H1 (cell line): Measurements from ENCODE around the gene IRF9. TPM values are rescaled to one million over a fixed set of nuclear protein-coding genes. Genes with fewer than 3 reads are reported as not detected.

ENCODE experiments used
- CTCF ChIA-PET: fragments of 300-600 bp; sonication (Branson Sonifier 250); formaldehyde crosslinking; loops from one replicate; lab custom pipeline; 2021; ENCODE audit not compliant: partially characterized antibody; lab: Charles Lee
- POLR2A ChIA-PET: fragments of 300-600 bp; sonication (Branson Sonifier 250); formaldehyde crosslinking; loops from one replicate; lab custom pipeline; 2021; ENCODE audit warnings: inconsistent platforms; ENCODE audit not compliant: partially characterized antibody; lab: Charles Lee
- DNase-seq, 2 experiments: peaks; one replicate each; pipeline versions ENCODE4 v3.0.0 to v3.0.0-alpha.2; 2010 to 2022; ENCODE audit warnings: low spot score in 2 of 2, low read depth in 1 of 2, mixed read lengths in 1 of 2
- FAIRE-seq: peaks from 2 replicates; lab custom pipeline; 2011; peaks lifted over from hg19 to GRCh38; lab: Jason Lieb, UNC
- H2AFZ ChIP-seq: 2 replicates; pipeline ENCODE4 v1.8.1; 2012; ENCODE audit warnings: low read length, inconsistent platforms
- H2AK5ac ChIP-seq: 2 replicates; pipeline ENCODE4 v1.6.1; 2013; ENCODE audit warnings: low read depth, low read length
- H2BK120ac ChIP-seq: replicated peaks from 2 replicates; pipeline ENCODE3; 2013; ENCODE audit warnings: low read depth, low read length, inconsistent platforms
- H2BK12ac ChIP-seq: 2 replicates; pipeline ENCODE4 v1.6.1; 2013; ENCODE audit warnings: low read depth, low read length
- H2BK15ac ChIP-seq: 2 replicates; pipeline ENCODE4 v1.6.1; 2013; ENCODE audit warnings: low read length
- H2BK20ac ChIP-seq: 2 replicates; pipeline ENCODE4 v1.6.1; 2013; ENCODE audit warnings: low read length
- H2BK5ac ChIP-seq: 2 replicates; pipeline ENCODE4 v1.6.1; 2013; ENCODE audit warnings: low read depth, low read length
- H3K14ac ChIP-seq: 2 replicates; pipeline ENCODE4 v1.6.1; 2013; ENCODE audit warnings: inconsistent platforms; ENCODE audit not compliant: insufficient read length
- H3K18ac ChIP-seq: 2 replicates; pipeline ENCODE4 v1.6.1; 2013; ENCODE audit warnings: low read length; ENCODE audit errors: extremely low read depth
- H3K23ac ChIP-seq: 2 replicates; pipeline ENCODE4 v1.6.1; 2013; ENCODE audit warnings: inconsistent platforms; ENCODE audit not compliant: insufficient read length
- H3K23me2 ChIP-seq: 2 replicates; pipeline ENCODE4 v1.6.1; 2013; ENCODE audit warnings: low read depth, low read length
- H3K27ac ChIP-seq: 2 replicates; pipeline ENCODE4 v1.6.1; 2011; ENCODE audit warnings: low read depth, low read length, inconsistent platforms
- H3K27me3 ChIP-seq, 4 experiments: replicated peaks in 1 of 4; 1 replicate in 1 of 4; 2 replicates in 3 of 4; pipeline versions ENCODE4 v1.6.1 to v1.8.1; 2011 to 2013; ENCODE audit warnings: low read length in 3 of 4, mild to moderate bottlenecking in 3 of 4, inconsistent platforms in 2 of 4, mixed read lengths in 2 of 4, moderate library complexity in 1 of 4; ENCODE audit not compliant: control insufficient read depth in 3 of 4, insufficient read depth in 3 of 4; ENCODE audit errors: extremely low read depth in 1 of 4
- H3K36me3 ChIP-seq, 4 experiments: 2 replicates each; pipeline versions ENCODE4 v1.6.1 to v1.8.1; 2011 to 2013; ENCODE audit warnings: mild to moderate bottlenecking in 4 of 4, low read length in 3 of 4, moderate library complexity in 2 of 4, control low read depth in 1 of 4, inconsistent platforms in 1 of 4; ENCODE audit not compliant: insufficient read depth in 4 of 4, control insufficient read depth in 2 of 4
- H3K4ac ChIP-seq: replicated peaks from 2 replicates; pipeline ENCODE3; 2013; ENCODE audit warnings: low read length, low read depth, mixed read lengths, inconsistent platforms; ENCODE audit not compliant: insufficient read length
- H3K4me1 ChIP-seq, 4 experiments: replicated peaks in 1 of 4; 1 replicate in 1 of 4; 2 replicates in 3 of 4; pipeline versions ENCODE4 v1.6.1 to v1.8.1; 2011 to 2013; ENCODE audit warnings: low read length in 3 of 4, inconsistent platforms in 2 of 4, mixed read lengths in 1 of 4; ENCODE audit not compliant: insufficient read depth in 4 of 4, control insufficient read depth in 3 of 4
- H3K4me2 ChIP-seq, 2 experiments: 2 replicates each; pipeline versions ENCODE4 v1.6.1 to v1.8.1; 2011 to 2013; ENCODE audit warnings: low read depth in 2 of 2, low read length in 2 of 2, control low read depth in 1 of 2, inconsistent platforms in 1 of 2, mild to moderate bottlenecking in 1 of 2; ENCODE audit not compliant: insufficient read depth in 1 of 2
- H3K4me3 ChIP-seq, 4 experiments: fragments of 200-600, 300-600 bp in 1 of 4; sonication (generic), shearing (Covaris generic), sonication (Bioruptor Twin) in 1 of 4; 2 replicates each; pipeline versions ENCODE4 v1.5.1 to v1.8.1; 2011 to 2016; ENCODE audit warnings: low read length in 4 of 4, low read depth in 3 of 4, control low read depth in 2 of 4, inconsistent platforms in 2 of 4, mild to moderate bottlenecking in 2 of 4, mixed read lengths in 1 of 4, moderate library complexity in 1 of 4; ENCODE audit not compliant: insufficient read depth in 2 of 4; ENCODE audit errors: extremely low read depth in 1 of 4
- H3K56ac ChIP-seq: replicated peaks from 2 replicates; pipeline ENCODE3; 2013; ENCODE audit warnings: low read depth, mild to moderate bottlenecking, mixed read lengths, low read length, inconsistent platforms; ENCODE audit not compliant: insufficient read length
- H3K79me1 ChIP-seq: 2 replicates; pipeline ENCODE4 v1.6.1; 2013; ENCODE audit warnings: low read depth, low read length, control low read depth
- H3K79me2 ChIP-seq, 2 experiments: 2 replicates each; pipeline versions ENCODE4 v1.6.1 to v1.8.1; 2012 to 2013; ENCODE audit warnings: low read length in 2 of 2, mild to moderate bottlenecking in 2 of 2, inconsistent platforms in 1 of 2; ENCODE audit not compliant: insufficient read depth in 2 of 2, control insufficient read depth in 1 of 2
- H3K9ac ChIP-seq, 4 experiments: replicated peaks in 1 of 4; 1 replicate in 1 of 4; 2 replicates in 3 of 4; pipeline versions ENCODE4 v1.6.1 to v1.8.1; 2011 to 2013; ENCODE audit warnings: low read depth in 3 of 4, low read length in 3 of 4, control low read depth in 2 of 4, mild to moderate bottlenecking in 2 of 4, moderate library complexity in 2 of 4, inconsistent platforms in 1 of 4; ENCODE audit errors: extremely low read depth in 1 of 4
- H3K9me3 ChIP-seq, 2 experiments: 2 replicates each; pipeline versions ENCODE4 v1.6.1 to v1.8.1; 2012 to 2013; ENCODE audit warnings: mild to moderate bottlenecking in 2 of 2, moderate library complexity in 2 of 2, control low read depth in 1 of 2, inconsistent platforms in 1 of 2, low read depth in 1 of 2, low read length in 1 of 2, mixed read lengths in 1 of 2; ENCODE audit not compliant: insufficient read depth in 2 of 2
- H4K20me1 ChIP-seq, 2 experiments: replicated peaks in 1 of 2; 2 replicates each; pipeline versions ENCODE3 to v1.8.1; 2011 to 2013; ENCODE audit warnings: inconsistent platforms in 2 of 2, low read length in 2 of 2, mild to moderate bottlenecking in 1 of 2; ENCODE audit not compliant: insufficient read depth in 2 of 2, control insufficient read depth in 1 of 2
- H4K5ac ChIP-seq: 2 replicates; pipeline ENCODE4 v1.6.1; 2013; ENCODE audit warnings: low read length, low read depth, mixed read lengths, inconsistent platforms; ENCODE audit not compliant: insufficient read length
- H4K8ac ChIP-seq: 2 replicates; pipeline ENCODE4 v1.8.0; 2013; ENCODE audit warnings: mild to moderate bottlenecking, moderate library complexity, low read length, inconsistent platforms; ENCODE audit not compliant: insufficient read depth; ENCODE audit errors: extremely low read depth
- H4K91ac ChIP-seq: replicated peaks from 2 replicates; pipeline ENCODE3; 2013; ENCODE audit warnings: low read length, mixed read lengths, inconsistent platforms; ENCODE audit not compliant: insufficient read length
- CBX8 ChIP-seq: fragments of 300-800, 300-1000 bp; sonication (generic); IDR thresholded peaks from 2 replicates; pipeline ENCODE4 v1.7.1; 2016; ENCODE audit warnings: low read depth, low read length, borderline replicate concordance
- CHD2 ChIP-seq: IDR thresholded peaks from 2 replicates; pipeline ENCODE4 v1.6.1; 2012; ENCODE audit warnings: low read length, improper control_type of control experiment
- GTF2F1 ChIP-seq: IDR thresholded peaks from 2 replicates; pipeline ENCODE4 v1.6.1; 2012; ENCODE audit warnings: low read depth, low read length, improper control_type of control experiment, borderline replicate concordance
- HDAC6 ChIP-seq: IDR thresholded peaks from one replicate; pipeline ENCODE4 v1.7.1; 2012; ENCODE audit warnings: low read depth, mild to moderate bottlenecking, inconsistent platforms, low read length, moderate library complexity
- KDM4A ChIP-seq: IDR thresholded peaks from one replicate; pipeline ENCODE4 v1.7.1; 2012; ENCODE audit warnings: low read depth, mild to moderate bottlenecking, moderate library complexity, low read length, inconsistent platforms; ENCODE audit not compliant: severe bottlenecking
- MAFK ChIP-seq: IDR thresholded peaks from 2 replicates; pipeline ENCODE4 v1.6.1; 2012; ENCODE audit warnings: low read depth, mild to moderate bottlenecking, improper control_type of control experiment, low read length
- RFX5 ChIP-seq: IDR thresholded peaks from 2 replicates; pipeline ENCODE4 v1.6.1; 2011; ENCODE audit warnings: low read depth, low read length, improper control_type of control experiment, borderline replicate concordance
- SP2 ChIP-seq: IDR thresholded peaks from 2 replicates; pipeline ENCODE4 v1.6.1; 2012; ENCODE audit warnings: mild to moderate bottlenecking, low read length, inconsistent platforms
- YY1 ChIP-seq: IDR thresholded peaks from 2 replicates; pipeline ENCODE4 v1.6.1; 2011; ENCODE audit warnings: low read depth, mild to moderate bottlenecking, low read length
- WGBS, 2 experiments: shearing (Covaris generic) in 1 of 2; methylation state at CpG; one replicate each; pipeline versions ENCODE4 v1.1.6 to v1.1.7; 2013 to 2015; ENCODE audit warnings: low lambda C conversion rate in 2 of 2, mixed read lengths in 2 of 2, inconsistent platforms in 1 of 2, low coverage in 1 of 2, missing lambda C conversion rate in 1 of 2; ENCODE audit not compliant: insufficient replicate concordance in 2 of 2, insufficient coverage in 1 of 2, insufficient read length in 1 of 2; ENCODE audit errors: extremely low coverage in 1 of 2, missing lambda C conversion rate in 1 of 2; 5-methylcytosine and 5-hydroxymethylcytosine counted together
- polyA plus RNA-seq, 7 experiments: library from polyadenylated mRNA; depleted of rRNA in 3 of 7; stranded (reverse) in 5 of 7; unstranded in 2 of 7; fragments of >200 nt in 5 of 7; fragments of 200-250 nt in 2 of 7; gene quantifications; 1 replicate in 5 of 7; 2 replicates in 1 of 7; 4 replicates in 1 of 7; pipeline versions ENCODE4 v1.2.1 to v1.2.3, GENCODE V29; 2011 to 2013; ENCODE audit warnings: missing spikeins in 2 of 7, mixed read lengths in 2 of 7
- total RNA-seq: library from RNA; stranded (reverse); fragmentation: NEBNext Ultra II Directional; extraction: Animal tissue kit (Norgen Biotek cat#: 25700); gene quantifications from 2 replicates; pipeline ENCODE4 v1.2.1, GENCODE V29; 2021
- TF ChIP-seq, protein P1 (sequence below): IDR thresholded peaks from 2 replicates; pipeline ENCODE4 v1.6.1; 2011; ENCODE audit warnings: low read length, improper control_type of control experiment

The IRF9 gene
- total and polyA plus RNA-seq, 2 of the 8 experiments (the other 6 are each of a cell fraction or from before 2014, with no cell fraction given) = 11.4 to 13.2 TPM

DNA sequence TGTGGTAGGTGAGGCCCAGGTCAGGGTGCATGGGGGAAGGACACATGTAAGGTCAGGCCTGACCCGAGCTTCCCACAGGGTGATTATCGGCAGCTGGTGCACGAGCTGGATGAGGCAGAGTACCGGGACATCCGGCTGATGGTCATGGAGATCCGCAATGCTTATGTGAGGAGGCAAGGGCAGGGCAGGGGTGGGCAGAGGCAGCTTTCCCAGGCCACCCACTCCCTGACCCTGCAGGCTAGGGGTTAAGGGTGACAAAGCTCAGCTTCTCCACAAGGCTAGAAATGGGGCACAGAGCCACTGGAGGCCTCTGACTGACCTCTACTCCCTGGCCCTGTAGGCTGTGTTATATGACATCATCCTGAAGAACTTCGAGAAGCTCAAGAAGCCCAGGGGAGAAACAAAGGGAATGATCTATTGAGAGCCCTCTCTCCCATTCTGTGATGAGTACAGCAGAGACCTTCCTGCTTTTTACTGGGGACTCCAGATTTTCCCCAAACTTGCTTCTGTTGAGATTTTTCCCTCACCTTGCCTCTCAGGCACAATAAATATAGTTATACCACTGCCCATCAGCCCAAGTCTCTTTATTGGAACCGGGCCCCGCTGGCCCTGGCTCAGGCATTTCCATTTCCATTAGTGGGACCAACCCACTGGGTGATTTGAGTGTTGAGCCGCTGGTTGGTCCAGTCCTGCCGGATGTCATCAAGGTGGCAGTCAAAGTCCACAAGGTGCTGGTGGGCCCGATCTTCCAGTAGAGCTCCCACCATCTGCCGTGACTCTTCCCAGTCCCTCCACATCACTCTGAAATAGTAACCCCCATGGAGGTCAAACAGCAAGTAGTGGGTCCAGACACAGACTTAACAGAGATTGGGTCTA is 22.4 kb upstream of the IRF9 start:
- Histone ChIP-seq H3K4ac (no peak overlapping the region), H2BK15ac (no peak overlapping the region), H3K23ac (no peak overlapping the region), H2BK12ac (no peak overlapping the region), H4K20me1 (peaks cover 0 to 1% of the 10 kb centered on the region in 2 experiments), H2AFZ (no peak overlapping the region), H4K91ac (no peak overlapping the region), H4K8ac (no peak overlapping the region), H3K27me3 (no peaks in the 10 kb centered on the region), H2AK5ac (no peak overlapping the region), H3K9me3 (no peaks in the 10 kb centered on the region), H3K79me1 (peaks cover 4% of the 10 kb centered on the region; the same call in 1 of the 2 replicates), H3K4me3 (no peak overlapping the region), H3K9ac (no peak overlapping the region), H3K14ac (no peak overlapping the region), H3K27ac (no peak overlapping the region), H3K18ac (no peak overlapping the region), H2BK5ac (no peak overlapping the region), H3K56ac (no peak overlapping the region), H4K5ac (no peak overlapping the region), H2BK20ac (no peak overlapping the region), H3K4me2 (no peak overlapping the region), H3K36me3 (peaks cover 8 to 25% (median 14%) of the 10 kb centered on the region in 4 experiments; a peak in 6 of 8 replicates), H3K79me2 (peaks cover 0 to 12% of the 10 kb centered on the region in 2 experiments; a peak in 2 of 4 replicates), H2BK120ac (no peak overlapping the region), H3K23me2 (peaks cover 8% of the 10 kb centered on the region; the same call in 1 of the 2 replicates), H3K4me1 (peaks cover 0 to 10% (median 7%) of the 10 kb centered on the region in 4 experiments; a peak in 5 of 7 replicates)
- 92% methylated on average over 13 of the region's 13 CpGs; no CpG with 5 or more reads in 1 of the 2 experiments for WGBS, 2 experiments
- no peak for DNase-seq
- ChIA-PET POLR2A (interaction anchor here (0.6 to 10.5 kb wide), 18 partner anchors 8 to 132 kb away, joined by 3 to 118 read pairs (median 6); partner anchors contain the start of genes DCAF11, IRF9, NRL and PSME2), CTCF (interaction anchor here (0.6 to 3.1 kb wide), 6 partner anchors 13 to 81 kb away, joined by 3 to 18 read pairs (median 4); partner anchors contain the start of gene IRF9)
- FAIRE-seq = no peak
- no peak for TF ChIP-seq CHD2
- no peak for TF ChIP-seq GTF2F1
- no peak for TF ChIP-seq HDAC6
- no peak for TF ChIP-seq RFX5
- no peak for TF ChIP-seq CBX8
- no peak for TF ChIP-seq YY1
- no peak for TF ChIP-seq KDM4A
- TF ChIP-seq, protein P1, sequence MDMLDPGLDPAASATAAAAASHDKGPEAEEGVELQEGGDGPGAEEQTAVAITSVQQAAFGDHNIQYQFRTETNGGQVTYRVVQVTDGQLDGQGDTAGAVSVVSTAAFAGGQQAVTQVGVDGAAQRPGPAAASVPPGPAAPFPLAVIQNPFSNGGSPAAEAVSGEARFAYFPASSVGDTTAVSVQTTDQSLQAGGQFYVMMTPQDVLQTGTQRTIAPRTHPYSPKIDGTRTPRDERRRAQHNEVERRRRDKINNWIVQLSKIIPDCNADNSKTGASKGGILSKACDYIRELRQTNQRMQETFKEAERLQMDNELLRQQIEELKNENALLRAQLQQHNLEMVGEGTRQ = no peak
- TF ChIP-seq SP2 = no peak
- no peak for TF ChIP-seq MAFK
